Activated T-cell treated with anti-CD3 and anti-CD28 coated beads, Interleukin-2, amount 50 U/mL, for 72 hours (primary cell): ENCODE results near the gene RPGRIP1. TPM values are rescaled to one million over a fixed set of nuclear protein-coding genes. Genes with fewer than 3 reads are reported as not detected.
"Not testable (repeated sequence)": the region's sequence is repeated elsewhere in the genome, so short reads cannot be mapped to it uniquely, and the experiment has no call there.

ENCODE experiments used
- ATAC-seq, 2 donors: fragments of 150-1000 bp; cut with Tn5 transposase; replicated peaks in 1 of 2; 2 replicates each; pipeline ENCODE4 v1.10.0; 2021; ENCODE audit warnings: moderate library complexity in 2 of 2, mild to moderate bottlenecking in 1 of 2
- DNase-seq, 2 donors: peaks; one replicate each; pipeline ENCODE4 v3.0.0; 2021 to 2022; ENCODE audit warnings: mixed read lengths in 1 of 2
- H3K27ac Mint-ChIP-seq: one replicate; pipeline ENCODE4 v1.8.0; 2022; ENCODE audit warnings: mild to moderate bottlenecking, moderate library complexity, mixed read lengths
- H3K27me3 Mint-ChIP-seq: one replicate; pipeline ENCODE4 v1.8.0; 2022; ENCODE audit warnings: low read depth, mixed read lengths
- H3K36me3 Mint-ChIP-seq, 2 donors: one replicate each; pipeline ENCODE4 v1.8.0; 2022; ENCODE audit warnings: mixed read lengths in 2 of 2, mild to moderate bottlenecking in 1 of 2; ENCODE audit not compliant: insufficient read depth in 2 of 2
- H3K4me1 Mint-ChIP-seq: one replicate; pipeline ENCODE4 v1.8.0; 2022; ENCODE audit warnings: low read depth, mixed read lengths
- H3K4me3 Mint-ChIP-seq, 2 donors: one replicate each; pipeline ENCODE4 v1.8.0; 2022; ENCODE audit warnings: mild to moderate bottlenecking in 2 of 2, mixed read lengths in 2 of 2, moderate library complexity in 2 of 2
- H3K9me3 Mint-ChIP-seq, 2 donors: one replicate each; pipeline ENCODE4 v1.8.0; 2022; ENCODE audit warnings: mixed read lengths in 2 of 2
- total RNA-seq, 2 donors: library from RNA; stranded (reverse); gene quantifications; one replicate each; pipeline ENCODE4 v1.2.3, GENCODE V29; 2022

The RPGRIP1 gene
- total RNA-seq, 2 donors from 2014 or later: not detected

DNA sequence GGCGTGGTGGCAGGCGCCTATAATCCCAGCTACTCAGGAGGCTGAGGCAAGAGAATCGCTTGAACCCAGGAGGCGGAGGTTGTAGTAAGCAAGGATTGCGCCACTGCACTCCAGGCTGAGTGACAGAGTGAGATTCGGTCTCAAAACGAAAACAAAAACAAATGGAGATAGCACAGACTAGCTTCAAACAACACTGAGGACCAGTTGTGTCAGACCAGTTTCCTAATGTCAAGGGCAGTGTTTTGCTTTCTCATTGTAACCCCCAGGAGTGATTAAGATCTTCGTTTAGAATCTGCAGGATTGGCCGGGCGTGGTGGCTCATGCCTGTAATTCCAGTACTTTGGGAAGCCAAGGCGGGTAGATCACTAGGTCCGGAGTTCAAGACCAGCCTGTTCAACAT lies 18.5 kb downstream of the RPGRIP1 start:
- Mint-ChIP-seq H3K4me3 (no peak overlapping the region), H3K4me1 (peaks cover 6% of the 10 kb centered on the region), H3K36me3 (no peaks in the 10 kb centered on the region), H3K27me3 (no peaks in the 10 kb centered on the region), H3K27ac (no peak overlapping the region), H3K9me3 (no peaks in the 10 kb centered on the region)
- ATAC-seq (no peak), DNase-seq (no peak)

DNA sequence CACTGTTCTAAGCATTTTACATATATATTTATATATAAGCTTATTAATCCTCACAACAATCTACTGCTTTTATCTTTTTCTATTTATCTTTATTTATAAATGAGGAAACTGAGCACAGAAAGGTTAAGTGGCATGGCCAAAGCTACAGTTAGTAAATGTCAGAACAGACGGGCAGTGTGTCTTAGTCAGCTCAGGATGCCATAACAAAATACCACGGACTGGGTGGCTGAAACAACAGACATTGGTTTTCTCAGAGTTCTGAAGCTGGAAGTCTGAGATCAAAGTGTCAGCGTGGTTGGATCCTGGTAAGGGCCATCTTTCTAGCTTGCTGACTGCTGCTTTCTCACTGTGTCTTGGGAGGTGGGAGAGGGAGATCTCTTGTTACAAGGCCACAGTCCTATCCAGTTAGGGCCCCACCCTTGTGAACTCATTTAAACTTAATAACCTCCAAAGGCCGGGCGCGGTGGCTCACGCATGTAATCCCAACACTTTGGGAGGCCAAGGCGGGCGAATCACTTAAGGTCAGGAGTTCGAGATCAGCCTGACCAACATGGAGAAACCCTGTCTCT lies 19.8 kb downstream of the RPGRIP1 start:
- ATAC-seq (no peak), DNase-seq (no peak)
- Mint-ChIP-seq H3K27ac (no peak overlapping the region), H3K4me3 (no peak overlapping the region), H3K4me1 (peaks cover 6% of the 10 kb centered on the region), H3K27me3 (no peaks in the 10 kb centered on the region), H3K9me3 (no peaks in the 10 kb centered on the region), H3K36me3 (no peaks in the 10 kb centered on the region)

DNA sequence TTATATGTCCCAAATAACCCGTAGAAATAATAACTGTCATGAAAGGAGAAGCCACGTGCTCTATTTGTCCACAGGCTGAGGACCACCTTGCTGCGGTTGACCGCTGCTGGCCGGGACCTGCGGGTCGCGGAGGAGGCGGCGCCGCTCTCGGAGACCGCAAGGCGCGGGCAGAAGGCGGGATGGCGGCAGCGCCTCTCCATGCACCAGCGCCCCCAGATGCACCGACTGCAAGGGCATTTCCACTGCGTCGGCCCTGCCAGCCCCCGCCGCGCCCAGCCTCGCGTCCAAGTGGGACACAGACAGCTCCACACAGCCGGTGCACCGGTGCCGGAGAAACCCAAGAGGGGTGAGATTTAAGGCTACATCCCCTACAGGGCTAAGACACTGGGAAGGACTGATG lies 21.0 kb downstream of the RPGRIP1 start:
- ATAC-seq (peak; percentile 60 to 65), DNase-seq (peak; percentile 34 to 42)
- Mint-ChIP-seq H3K27ac (no peak overlapping the region), H3K4me3 (peak overlapping the region; percentile 68), H3K4me1 (peaks cover 6% of the 10 kb centered on the region), H3K36me3 (no peaks in the 10 kb centered on the region), H3K27me3 (no peaks in the 10 kb centered on the region), H3K9me3 (no peaks in the 10 kb centered on the region)

GRCh38 chr14:21302013-21302835 lies 22.3 kb downstream of the RPGRIP1 start:
- Mint-ChIP-seq H3K27me3 (no peaks in the 10 kb centered on the region), H3K27ac (no peak overlapping the region), H3K4me3 (peak overlapping the region in 1 of 2 donors; percentile 28), H3K4me1 (peaks cover 6% of the 10 kb centered on the region), H3K9me3 (no peaks in the 10 kb centered on the region), H3K36me3 (no peaks in the 10 kb centered on the region)
- DNase-seq: no peak
- ATAC-seq: no peak

- not testable (repeated sequence) for H3K4me3 Mint-ChIP-seq, H3K9me3 Mint-ChIP-seq, DNase-seq, H3K36me3 Mint-ChIP-seq, ATAC-seq, H3K27ac Mint-ChIP-seq, H3K4me1 Mint-ChIP-seq, H3K27me3 Mint-ChIP-seq
These were observed 22.9 kb downstream of the RPGRIP1 start for GRCh38 chr14:21302836-21303140.

- peak overlapping the region; percentile 75 to 82 for H3K4me3 Mint-ChIP-seq
- H3K4me1 Mint-ChIP-seq: peaks cover 21% of the 10 kb centered on the region
- H3K27me3 Mint-ChIP-seq: no peaks in the 10 kb centered on the region
- no peaks in the 10 kb centered on the region for H3K36me3 Mint-ChIP-seq
- ATAC-seq: no peak
- DNase-seq: no peak
- no peaks in the 10 kb centered on the region for H3K9me3 Mint-ChIP-seq
- H3K27ac Mint-ChIP-seq: no peak overlapping the region
These were observed 27.8 kb downstream of the RPGRIP1 start for GRCh38 chr14:21307637-21308036.

DNA sequence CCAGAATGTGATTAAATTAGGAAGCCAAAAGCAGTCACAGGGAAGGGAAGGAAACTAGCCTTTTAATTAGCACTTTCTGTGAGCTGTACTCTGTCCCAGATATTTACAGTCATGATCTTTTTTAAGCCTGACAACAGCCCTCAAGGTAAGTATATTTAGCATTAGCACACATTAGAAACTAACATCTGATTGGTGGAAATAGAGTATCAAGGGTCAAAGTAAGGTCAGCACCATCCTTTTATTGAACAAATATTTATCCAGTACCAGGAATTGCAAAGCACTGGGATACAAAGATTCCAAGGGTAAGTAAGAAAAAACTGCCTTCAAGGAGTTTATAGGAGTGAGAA lies 28.2 kb downstream of the RPGRIP1 start:
- ATAC-seq: no peak
- Mint-ChIP-seq H3K27ac (peak overlapping the region; percentile 74), H3K36me3 (no peaks in the 10 kb centered on the region), H3K4me3 (peak overlapping the region; percentile 75 to 82), H3K4me1 (peaks cover 21% of the 10 kb centered on the region), H3K27me3 (no peaks in the 10 kb centered on the region), H3K9me3 (no peaks in the 10 kb centered on the region)
- no peak for DNase-seq

- no peaks in the 10 kb centered on the region for H3K9me3 Mint-ChIP-seq
- ATAC-seq (peak; percentile 93), DNase-seq (peak; percentile 78 to 88)
- peak overlapping the region; percentile 75 to 82 for H3K4me3 Mint-ChIP-seq
- H3K27ac Mint-ChIP-seq: peak overlapping the region; percentile 74
- peaks cover 21% of the 10 kb centered on the region for H3K4me1 Mint-ChIP-seq
- no peaks in the 10 kb centered on the region for H3K27me3 Mint-ChIP-seq
- no peaks in the 10 kb centered on the region for H3K36me3 Mint-ChIP-seq
These were observed 28.8 kb downstream of the RPGRIP1 start for GRCh38 chr14:21308479-21309237.

GRCh38 chr14:21309238-21309636 lies 29.4 kb downstream of the RPGRIP1 start:
- Mint-ChIP-seq H3K4me1 (peaks cover 21% of the 10 kb centered on the region), H3K36me3 (no peaks in the 10 kb centered on the region), H3K27me3 (no peaks in the 10 kb centered on the region), H3K4me3 (peak overlapping the region; percentile 75 to 82), H3K27ac (peak overlapping the region; percentile 74), H3K9me3 (no peaks in the 10 kb centered on the region)
- DNase-seq: no peak
- no peak for ATAC-seq

- Mint-ChIP-seq H3K27ac (no peak overlapping the region), H3K4me3 (no peak overlapping the region), H3K4me1 (peaks cover 21% of the 10 kb centered on the region), H3K27me3 (no peaks in the 10 kb centered on the region), H3K36me3 (no peaks in the 10 kb centered on the region), H3K9me3 (no peaks in the 10 kb centered on the region)
- DNase-seq: no peak
- no peak for ATAC-seq
These were observed 30.1 kb downstream of the RPGRIP1 start for GRCh38 chr14:21309956-21310355.

DNA sequence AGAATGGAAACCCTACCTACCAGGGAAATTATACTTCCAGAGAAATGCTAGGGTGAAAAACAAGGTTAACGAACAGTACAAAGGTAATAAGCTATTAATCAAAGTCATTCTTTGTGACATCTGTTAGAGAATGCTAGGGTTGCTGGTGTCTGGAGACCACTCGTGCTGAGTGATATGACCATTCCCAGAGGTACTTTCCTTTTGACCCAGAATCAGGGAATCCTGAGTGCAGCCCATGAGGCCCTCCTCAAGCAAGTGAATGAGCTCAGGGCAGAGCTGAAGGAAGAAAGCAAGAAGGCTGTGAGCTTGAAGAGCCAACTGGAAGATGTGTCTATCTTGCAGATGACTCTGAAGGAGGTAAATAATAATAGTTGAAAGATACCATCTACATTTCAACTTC lies 31.7 kb downstream of the RPGRIP1 start:
- no peak for DNase-seq
- Mint-ChIP-seq H3K36me3 (no peaks in the 10 kb centered on the region), H3K4me3 (no peak overlapping the region), H3K4me1 (peaks cover 21% of the 10 kb centered on the region), H3K9me3 (no peaks in the 10 kb centered on the region), H3K27ac (no peak overlapping the region), H3K27me3 (no peaks in the 10 kb centered on the region)
- ATAC-seq: no peak

DNA sequence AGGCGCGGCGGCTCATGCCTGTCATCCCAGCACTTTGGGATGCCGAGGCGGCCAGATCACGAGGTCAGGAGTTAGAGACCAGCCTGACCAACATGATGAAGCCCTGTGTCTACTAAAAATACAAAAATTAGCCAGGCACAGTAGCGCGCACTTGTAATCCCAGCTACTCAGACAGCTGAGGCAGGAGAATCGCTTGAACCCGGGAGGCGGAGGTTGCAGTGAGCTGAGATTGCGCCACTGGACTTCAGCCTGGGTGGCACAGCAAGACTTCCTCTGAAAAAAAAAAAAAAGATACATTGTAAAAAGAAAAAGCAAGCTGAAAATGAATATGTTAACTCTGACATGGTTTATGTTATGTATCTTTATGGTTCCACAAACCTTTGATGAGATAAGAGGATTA lies 33.6 kb downstream of the RPGRIP1 start:
- H3K9me3 Mint-ChIP-seq: no peaks in the 10 kb centered on the region
- H3K27ac Mint-ChIP-seq: no peak overlapping the region
- ATAC-seq: no peak
- no peaks in the 10 kb centered on the region for H3K27me3 Mint-ChIP-seq
- H3K36me3 Mint-ChIP-seq: no peaks in the 10 kb centered on the region
- peaks cover 11% of the 10 kb centered on the region for H3K4me1 Mint-ChIP-seq
- H3K4me3 Mint-ChIP-seq: no peak overlapping the region
- no peak for DNase-seq

- no peak overlapping the region for H3K4me3 Mint-ChIP-seq
- H3K27ac Mint-ChIP-seq: no peak overlapping the region
- DNase-seq (no peak), ATAC-seq (no peak)
- H3K4me1 Mint-ChIP-seq: peaks cover 9% of the 10 kb centered on the region
- no peaks in the 10 kb centered on the region for H3K9me3 Mint-ChIP-seq
- no peaks in the 10 kb centered on the region for H3K36me3 Mint-ChIP-seq
- H3K27me3 Mint-ChIP-seq: no peaks in the 10 kb centered on the region
These were observed 37.5 kb downstream of the RPGRIP1 start for GRCh38 chr14:21317398-21317797.
